Measurements from ENCODE around the gene FBXL2. TPM values are rescaled to one million over a fixed set of nuclear protein-coding genes. Genes with fewer than 3 reads are reported as not detected.
A peak's percentile ranks its signal among the peaks of the same experiment; 100 is the strongest.

Gene FBXL2, protein sequence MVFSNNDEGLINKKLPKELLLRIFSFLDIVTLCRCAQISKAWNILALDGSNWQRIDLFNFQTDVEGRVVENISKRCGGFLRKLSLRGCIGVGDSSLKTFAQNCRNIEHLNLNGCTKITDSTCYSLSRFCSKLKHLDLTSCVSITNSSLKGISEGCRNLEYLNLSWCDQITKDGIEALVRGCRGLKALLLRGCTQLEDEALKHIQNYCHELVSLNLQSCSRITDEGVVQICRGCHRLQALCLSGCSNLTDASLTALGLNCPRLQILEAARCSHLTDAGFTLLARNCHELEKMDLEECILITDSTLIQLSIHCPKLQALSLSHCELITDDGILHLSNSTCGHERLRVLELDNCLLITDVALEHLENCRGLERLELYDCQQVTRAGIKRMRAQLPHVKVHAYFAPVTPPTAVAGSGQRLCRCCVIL
- 1 to 10 TPM in 1 of 2 donors, under 1 TPM in 1; 0.46 to 1.6 TPM for total RNA-seq
- long read RNA-seq, partial matches to known transcripts, result 0 of 2 reads
- long read RNA-seq, other reads (novel, unspliced or antisense), result 1 of 2 reads

DNA sequence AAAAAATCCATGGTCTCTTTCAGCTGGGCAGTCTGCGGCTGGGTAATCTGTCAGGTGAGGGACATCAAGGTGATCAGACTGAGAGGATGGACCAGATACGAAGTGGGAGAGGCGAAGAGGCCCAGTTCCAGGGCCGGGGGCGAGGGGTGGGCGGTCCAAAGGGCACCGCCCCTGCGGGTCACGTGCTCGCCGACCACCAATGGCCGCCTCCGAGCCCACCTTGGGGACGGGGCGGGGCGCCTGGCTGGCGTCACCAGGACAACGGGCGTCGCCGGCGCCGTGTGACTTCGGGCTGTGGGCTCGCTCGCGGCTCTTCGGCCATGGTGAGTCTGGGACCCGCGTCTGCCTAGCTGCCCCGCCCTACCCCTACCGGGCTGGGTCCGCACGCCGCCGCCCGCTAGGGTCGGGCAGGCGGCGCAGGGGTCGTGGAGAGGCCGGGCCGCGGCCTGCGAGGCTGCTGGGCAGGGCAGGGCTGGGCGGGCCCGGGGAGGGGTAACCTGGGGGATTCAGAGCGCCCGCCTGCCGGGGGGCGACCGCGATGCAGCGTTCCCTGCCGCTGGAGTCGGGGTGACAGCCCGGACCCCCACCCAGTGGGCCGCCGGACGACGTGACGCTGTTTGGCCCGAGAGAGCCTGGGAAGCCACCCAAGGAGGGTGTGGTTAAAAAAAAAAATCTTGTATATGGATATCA is at the start of gene FBXL2:
TSS of gene FBXL2 (plus strand) at position 250 of the 690 bp plus-strand sequence. CDS start at position 321, 71 bp downstream.
- peak in 1 of 2 donors; percentile 38 for DNase-seq
- intact Hi-C loops (cut with DNase I, micrococcal nuclease), result no loop called here
- peak; percentile 68 for ATAC-seq

DNA sequence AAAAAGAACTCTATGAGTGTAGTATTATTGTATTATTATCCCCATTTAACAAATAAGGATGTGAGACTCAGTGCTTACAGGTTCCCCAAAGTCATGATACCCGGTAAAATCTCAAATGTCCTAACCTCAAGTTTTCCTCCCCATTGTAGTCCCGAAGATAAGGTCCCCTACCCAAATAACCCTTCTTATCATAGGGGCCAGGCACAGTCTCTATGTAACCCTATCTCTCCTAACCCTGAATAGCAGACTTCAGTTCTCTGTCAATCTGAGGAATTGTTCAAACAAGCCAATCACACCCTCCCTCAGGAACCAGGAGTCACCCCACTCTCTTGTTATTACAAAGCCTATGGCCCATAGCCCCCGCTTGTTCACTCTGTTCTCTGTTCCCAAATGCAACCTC is 48.2 kb upstream of the FBXL2 start:
- ATAC-seq, result no peak
- intact Hi-C loops (cut with DNase I, micrococcal nuclease), result no loop called here
- no peak for DNase-seq

DNA sequence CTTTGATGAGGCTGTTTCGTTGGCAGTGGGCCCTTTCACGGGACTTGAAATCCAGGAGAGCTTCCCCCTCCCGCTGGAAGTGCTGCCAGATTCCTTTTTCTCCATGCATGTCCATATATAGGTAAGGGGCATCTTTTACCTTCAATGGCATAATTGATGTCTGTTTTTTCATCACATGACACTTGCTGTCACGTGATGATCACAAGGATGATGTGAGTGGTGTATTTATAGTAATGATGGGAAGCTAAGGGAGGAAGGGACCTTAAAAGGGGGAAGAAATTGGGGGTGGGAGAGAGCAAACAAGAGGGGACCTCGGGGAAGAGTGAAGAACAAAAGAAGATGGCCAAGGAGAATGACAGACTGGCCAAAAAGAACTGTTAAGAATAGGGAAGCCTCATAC is 47.3 kb upstream of the FBXL2 start:
- DNase-seq (no peak), ATAC-seq (no peak)
- intact Hi-C loops (cut with DNase I, micrococcal nuclease), result no loop called here

DNA sequence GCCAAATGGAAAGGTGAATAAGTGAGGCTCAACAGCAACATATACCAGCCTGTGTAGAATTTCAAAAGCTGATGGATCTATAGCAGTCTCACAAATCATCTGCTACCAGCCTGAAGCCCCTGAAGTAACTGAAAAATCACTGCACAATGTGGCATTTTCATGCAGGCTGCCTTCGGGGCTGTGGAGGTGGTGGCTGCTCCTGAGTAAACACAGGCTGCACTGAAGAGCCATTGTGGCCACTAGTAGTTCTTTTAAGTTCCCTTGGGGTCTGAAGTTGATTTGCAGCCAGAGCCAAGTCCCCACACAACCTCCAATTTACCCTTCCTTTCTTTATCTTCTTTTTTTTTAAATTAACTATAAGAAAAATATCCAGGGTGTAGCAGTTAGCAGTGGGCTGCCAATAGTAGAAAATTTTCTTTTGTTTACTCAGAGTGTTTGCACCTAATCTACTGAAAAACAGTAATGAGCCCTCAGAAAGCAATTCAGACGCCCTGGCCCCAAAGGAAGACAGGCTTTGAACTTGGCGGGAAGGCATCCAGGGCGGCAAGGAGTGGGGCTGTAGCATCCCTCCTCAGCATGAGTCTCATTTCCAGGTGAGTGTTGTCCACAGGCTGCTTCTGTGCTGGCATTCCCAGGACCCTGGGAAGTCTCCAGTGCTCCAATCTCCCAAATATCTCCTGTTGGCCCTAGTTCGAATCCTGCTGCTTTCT is 45.3 kb upstream of the FBXL2 start:
- intact Hi-C loops (cut with DNase I, micrococcal nuclease), result no loop called here
- no peak for DNase-seq
- no peak for ATAC-seq

DNA sequence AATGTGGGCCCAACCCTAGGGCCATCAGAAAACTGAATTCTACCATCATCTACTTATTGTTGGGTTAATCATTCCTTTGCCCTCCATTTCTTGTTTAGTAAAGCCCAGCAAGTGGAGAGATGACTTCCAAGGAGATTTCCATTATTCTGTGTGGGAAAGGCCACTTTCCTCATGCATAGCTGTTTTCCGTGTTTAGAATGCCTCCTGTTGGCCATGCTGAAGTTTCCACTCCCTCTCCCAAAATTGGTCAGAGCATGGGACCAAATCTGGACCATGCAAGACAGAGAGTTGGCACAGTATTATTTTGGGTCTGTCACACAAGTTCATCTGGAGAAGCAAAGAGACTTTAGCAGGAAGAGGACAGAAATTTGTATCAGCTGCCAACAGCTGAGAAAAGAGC is 43.4 kb upstream of the FBXL2 start:
- intact Hi-C loops (cut with DNase I, micrococcal nuclease), result no loop called here
- no peak for ATAC-seq
- no peak for DNase-seq

DNA sequence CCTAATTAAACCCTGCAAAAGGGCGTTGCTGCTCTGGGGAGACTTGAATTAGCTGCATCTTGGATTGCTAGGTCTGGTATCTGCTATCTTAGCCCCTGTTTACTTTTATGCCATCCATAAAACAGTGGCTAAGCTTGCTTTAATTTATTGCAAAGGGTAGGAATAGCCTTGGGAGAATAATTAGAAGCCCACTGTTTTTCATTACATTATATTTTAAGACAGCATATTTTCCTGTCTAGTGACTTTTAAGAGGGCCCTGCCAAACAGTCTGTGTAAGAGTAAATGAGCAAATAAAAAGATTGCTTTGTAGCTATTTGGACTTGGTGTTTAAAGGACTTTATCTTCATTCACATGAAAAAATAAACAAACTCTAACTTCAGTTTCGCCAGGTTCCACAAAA is 41.2 kb upstream of the FBXL2 start:
- ATAC-seq, result no peak
- no peak for DNase-seq
- intact Hi-C loops (cut with DNase I, micrococcal nuclease), result no loop called here

DNA sequence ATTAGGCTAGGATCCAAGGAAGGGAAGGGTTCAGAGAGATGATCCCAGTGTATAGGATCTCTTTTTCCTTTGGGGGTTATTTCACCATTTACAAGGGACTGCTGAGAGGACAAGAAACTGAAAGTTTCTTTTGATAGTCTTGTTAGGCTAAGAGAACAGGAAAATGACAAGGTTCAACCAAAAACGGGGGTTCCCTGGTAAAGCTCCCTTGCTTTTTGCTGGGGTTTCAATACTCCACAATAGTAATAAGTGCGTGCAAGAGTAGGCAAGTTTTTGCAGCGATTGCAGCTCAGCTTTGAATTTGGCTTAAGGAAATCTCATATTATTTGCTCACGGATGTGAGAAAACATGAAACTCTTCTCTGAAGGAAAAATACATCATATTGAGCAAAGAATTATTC is 39.8 kb upstream of the FBXL2 start:
- DNase-seq (no peak), ATAC-seq (no peak)
- intact Hi-C loops (cut with DNase I, micrococcal nuclease), result no loop called here

DNA sequence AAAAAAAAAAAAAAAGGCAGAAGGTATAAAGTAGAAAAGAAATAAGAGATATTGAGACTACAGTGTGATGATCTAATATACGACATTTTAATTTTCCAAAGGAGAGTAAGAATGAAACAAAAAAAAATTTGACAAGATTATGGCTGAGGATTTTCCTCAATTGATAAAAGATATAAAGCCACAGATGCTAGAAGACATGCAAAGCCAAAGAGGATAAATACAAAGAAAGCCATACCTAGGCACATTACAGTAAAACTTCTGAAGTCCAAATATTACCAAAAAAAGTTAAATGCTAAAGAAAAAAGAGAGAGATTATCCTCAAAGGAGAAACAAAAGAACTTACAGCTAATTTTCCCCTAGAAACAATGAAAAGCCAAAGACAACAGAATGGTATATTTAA is 38.3 kb upstream of the FBXL2 start:
- intact Hi-C loops (cut with DNase I, micrococcal nuclease), result no loop called here
- DNase-seq (no peak), ATAC-seq (no peak)

DNA sequence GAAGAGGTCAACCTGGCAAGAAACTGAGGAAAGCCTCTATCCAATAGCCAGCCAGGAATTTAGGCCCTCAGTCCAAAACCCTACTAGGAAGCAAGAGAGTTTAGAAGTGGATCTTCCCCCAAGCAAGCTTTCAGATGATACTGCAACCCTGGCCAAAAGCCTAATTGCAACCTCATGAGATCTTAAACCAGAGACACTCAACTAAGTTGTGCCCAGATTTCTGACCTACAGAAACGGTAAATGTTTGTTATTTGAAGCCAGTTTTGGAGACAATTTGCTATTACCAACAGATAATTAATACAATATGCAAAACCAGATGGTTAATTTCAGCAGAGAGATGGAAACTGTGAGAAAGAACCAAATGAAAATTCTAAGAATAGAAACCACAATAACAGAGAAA is 37.0 kb upstream of the FBXL2 start:
- DNase-seq (no peak), ATAC-seq (no peak)
- intact Hi-C loops (cut with DNase I, micrococcal nuclease), result no loop called here

DNA sequence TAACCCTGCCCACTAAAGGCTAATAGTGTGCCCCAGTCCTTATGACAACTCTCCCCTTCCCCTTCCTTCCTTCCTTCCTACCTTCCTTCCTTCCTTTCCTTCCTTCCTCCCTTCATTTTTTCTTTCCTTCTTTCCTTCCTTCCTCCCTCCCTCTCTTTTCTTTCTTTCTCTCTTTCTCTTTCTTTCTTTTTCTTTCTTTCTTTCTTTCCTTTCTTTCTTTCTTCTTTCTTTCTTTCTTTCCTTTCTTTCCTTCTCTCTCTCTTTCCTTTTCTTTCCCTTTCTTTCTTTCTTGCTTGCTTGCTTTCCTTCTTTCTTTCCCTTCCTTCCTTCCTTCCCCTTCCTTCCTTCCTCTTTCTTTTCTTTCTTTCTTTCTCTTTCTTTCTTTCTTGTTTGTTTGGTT is 30.5 kb upstream of the FBXL2 start:
- intact Hi-C loops (cut with DNase I, micrococcal nuclease), result no loop called here
- ATAC-seq (no peak), DNase-seq (no peak)

DNA sequence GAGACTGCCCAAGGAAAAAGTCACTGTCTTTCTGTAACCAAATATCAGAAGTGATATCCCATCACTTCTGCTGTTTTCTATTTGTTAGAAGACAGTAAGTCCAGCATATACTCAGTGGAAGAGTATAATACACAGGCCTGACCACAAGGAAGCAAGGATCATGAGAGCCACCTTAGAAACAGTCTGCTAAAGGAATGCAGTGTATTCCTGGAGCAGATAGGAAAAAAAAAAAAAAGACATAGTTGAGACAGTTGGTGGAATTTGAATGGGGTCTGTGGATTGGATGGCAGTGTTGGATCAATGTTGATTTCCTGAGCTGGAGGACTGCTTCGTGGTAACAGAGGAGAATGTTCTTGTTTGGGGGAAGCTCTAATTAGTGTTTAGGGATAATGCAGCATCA is 26.5 kb upstream of the FBXL2 start:
- intact Hi-C loops (cut with DNase I, micrococcal nuclease), result no loop called here
- no peak for ATAC-seq
- no peak for DNase-seq

DNA sequence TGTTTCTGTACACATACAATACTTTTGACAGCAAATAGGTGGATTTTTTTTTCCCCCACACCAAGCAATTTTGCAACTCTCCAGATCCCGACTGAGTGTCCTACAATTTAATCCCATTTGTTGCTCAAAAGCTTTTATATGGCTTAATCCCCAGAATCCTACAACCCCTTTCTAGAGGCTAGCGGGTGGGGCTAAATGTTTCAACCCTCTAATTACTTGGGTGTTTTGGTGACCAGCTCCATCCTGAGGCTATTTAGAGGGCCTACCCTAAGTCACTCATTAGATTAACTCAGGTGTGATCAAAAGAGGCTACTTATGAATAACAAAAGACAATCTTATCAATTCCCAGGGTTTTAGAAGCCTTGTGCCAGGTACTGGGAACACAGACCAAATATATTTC is 21.0 kb upstream of the FBXL2 start:
- no peak for DNase-seq
- ATAC-seq, result no peak
- intact Hi-C loops (cut with DNase I, micrococcal nuclease), result no loop called here

DNA sequence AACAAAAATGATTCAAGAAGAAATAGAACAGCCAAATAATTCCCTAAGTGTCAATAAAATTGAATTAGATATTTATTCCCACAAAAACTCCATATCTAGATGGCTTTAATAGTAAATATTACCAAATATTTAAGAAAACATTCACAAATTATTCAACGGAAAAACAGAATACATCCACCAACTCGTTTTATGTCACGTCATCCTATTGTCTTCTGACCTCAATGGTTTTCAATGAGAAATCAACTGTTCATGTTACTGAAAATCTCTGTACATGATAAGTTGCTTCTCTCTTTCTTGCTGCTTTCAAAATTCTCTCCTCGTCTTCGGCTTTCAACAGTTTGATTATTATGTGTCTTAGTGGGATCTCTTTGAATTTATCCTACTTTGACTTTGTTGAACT is 17.1 kb upstream of the FBXL2 start:
- ATAC-seq (no peak), DNase-seq (no peak)
- intact Hi-C loops (cut with DNase I, micrococcal nuclease), result no loop called here

DNA sequence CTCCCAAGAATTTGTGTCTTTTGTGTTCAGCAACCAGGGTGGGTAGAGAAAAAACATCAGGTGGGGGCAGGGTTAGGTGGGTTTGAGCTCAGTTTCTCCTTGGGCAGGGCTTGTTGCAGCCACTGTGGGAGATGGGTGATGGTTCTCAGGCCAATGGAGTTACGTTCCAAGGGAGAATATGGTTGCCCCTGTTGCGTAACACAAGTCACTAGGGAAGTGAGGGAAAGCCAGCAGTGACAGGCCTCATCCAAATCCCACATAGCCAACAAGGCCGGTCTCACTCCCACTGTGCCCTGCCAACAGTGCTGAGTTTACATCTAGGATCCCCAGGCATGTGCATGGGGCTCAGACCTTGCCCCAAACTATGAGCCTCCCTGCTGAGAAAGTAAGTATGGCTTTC is 7.9 kb upstream of the FBXL2 start:
- intact Hi-C loops (cut with DNase I, micrococcal nuclease), result no loop called here
- ATAC-seq, result no peak
- DNase-seq, result no peak

DNA sequence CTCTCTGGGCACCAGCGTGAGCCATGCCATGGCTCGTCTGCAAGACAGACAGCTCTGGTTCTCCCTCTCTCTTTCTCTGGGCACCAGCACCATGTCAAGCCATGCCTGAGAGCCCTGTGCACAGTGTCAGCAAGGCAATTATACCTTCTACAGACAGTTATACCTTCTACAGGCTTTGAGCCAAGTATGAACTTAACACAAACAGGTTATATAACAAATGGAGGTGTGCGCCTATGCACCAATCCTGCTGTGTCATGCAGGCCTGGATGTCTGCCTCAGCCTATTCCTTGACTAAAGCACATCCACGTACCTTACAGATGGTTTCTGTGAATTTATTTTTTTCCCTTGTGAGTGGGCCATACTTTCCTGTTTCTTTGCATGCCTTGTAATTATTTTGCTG is 5.9 kb upstream of the FBXL2 start:
- ATAC-seq (no peak), DNase-seq (no peak)
- intact Hi-C loops (cut with DNase I, micrococcal nuclease), result no loop called here

DNA sequence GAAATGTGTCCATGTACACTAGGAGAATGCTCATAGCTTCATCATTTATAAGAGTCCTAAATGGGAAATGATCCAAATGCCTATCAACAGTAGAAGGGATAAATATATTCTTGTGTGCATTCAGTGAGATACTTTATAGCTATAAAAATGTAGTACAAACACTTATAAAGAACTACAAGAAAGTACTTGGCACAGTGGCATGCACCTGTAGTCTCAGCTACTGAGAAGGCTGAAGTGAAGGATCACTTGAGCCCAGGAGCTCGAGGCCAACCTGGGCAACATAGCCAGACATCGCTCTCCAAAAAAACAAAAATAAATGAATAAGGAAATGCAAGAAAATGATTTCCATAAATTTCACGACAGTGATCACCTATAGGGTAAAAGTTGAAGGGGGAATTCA is 3.6 kb upstream of the FBXL2 start:
- intact Hi-C loops (cut with DNase I, micrococcal nuclease), result no loop called here
- no peak for DNase-seq
- ATAC-seq, result no peak

DNA sequence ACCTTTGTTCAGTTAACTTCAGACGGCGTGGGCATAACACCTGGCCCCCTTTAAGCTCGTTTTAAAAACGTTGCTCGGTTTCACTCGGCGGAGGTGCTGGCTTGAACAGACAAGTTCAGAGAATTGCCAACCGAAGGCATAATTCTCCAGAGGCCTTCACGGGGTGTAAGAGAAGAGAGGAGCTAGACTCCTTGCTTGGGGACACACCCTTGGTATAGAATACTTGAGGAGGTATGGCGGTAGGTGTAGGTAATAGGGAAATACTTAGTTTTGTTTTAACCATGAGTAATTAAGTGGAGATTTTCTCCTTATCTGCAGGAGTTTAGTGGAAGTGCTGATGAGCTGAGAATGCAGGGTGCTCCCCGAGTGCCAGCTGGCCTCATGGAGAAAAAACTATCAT is 921 bp downstream of the FBXL2 start:
- no peak for DNase-seq
- intact Hi-C loops (cut with DNase I, micrococcal nuclease), result no loop called here
- no peak for ATAC-seq

DNA sequence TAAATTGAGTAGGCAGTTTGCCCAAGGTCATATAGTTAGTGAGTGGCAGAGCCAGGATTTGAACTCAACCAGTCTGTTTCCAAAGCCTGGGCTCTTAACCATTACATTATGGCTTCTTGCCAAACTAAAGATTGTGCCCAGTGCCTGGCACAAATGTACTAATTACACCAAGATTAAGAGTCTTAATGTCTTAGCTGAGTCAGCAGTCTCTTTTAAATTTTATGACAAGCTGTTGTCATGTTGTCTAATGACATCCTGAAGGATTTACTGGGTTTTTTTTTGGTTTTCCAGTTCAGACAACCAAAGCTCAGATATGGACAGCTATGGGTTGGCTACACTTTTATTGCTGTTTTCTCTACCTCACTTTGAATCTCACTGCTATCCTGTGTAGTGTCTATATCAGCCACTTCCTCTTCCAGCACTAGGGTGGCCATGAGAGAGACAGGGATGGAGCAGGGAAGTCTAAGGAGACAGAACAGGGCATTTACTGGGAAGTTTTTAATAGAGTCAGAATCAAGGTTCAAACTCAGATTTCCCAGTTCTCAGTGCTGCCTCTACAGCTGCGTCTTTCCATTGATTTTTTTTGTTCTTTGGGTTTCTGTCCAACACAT is 10.5 kb downstream of the FBXL2 start:
- DNase-seq, result no peak
- intact Hi-C loops (cut with DNase I, micrococcal nuclease), result no loop called here
- no peak for ATAC-seq

DNA sequence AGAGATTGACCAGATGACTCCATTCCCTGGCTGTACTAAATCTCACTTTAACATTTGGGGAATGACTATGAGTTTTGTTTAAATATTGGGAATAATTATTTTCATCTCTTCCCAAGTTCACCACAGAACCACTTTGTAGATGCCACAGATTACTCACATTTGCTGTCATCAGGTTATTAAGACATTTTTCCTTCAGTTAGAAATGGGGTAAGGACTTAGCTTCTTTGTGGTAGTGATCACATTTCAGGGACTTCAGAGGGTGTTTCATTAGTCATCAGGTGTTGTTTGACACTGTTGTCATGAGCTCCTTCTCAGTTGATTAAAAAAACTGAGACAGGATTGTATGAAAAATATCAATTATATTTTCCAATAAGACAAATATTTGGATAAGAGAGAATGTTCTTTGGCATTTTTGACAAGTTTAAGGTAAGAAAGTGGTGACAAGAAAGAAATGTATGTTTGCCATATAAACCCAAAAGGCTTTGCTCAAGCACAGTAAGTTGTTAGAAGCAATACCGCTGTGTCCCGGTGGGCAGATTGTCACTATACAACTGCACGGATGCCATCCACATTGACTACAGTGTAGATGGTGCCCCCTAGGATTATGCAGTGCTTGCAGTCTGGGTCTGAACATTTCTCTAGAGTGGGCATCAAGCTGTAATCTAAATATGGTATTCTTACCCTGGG is 22.3 kb downstream of the FBXL2 start:
- DNase-seq, result no peak
- intact Hi-C loops (cut with DNase I, micrococcal nuclease), result no loop called here
- no peak for ATAC-seq
